IPS-18a (cell line): ENCODE measurements around the gene RABEPK.

Experiments used
- H3K27ac ChIP-seq: one replicate; pipeline ENCODE4 v1.5.1; 2013; ENCODE audit warnings: low read length
- H3K27me3 ChIP-seq: one replicate; pipeline ENCODE4 v1.6.1; 2013; ENCODE audit warnings: mild to moderate bottlenecking, low read length; ENCODE audit not compliant: control insufficient read depth, insufficient read depth
- H3K36me3 ChIP-seq: one replicate; pipeline ENCODE4 v1.6.1; 2013; ENCODE audit warnings: low read depth, low read length; ENCODE audit not compliant: control insufficient read depth
- H3K4me1 ChIP-seq: one replicate; pipeline ENCODE4 v1.6.1; 2013; ENCODE audit warnings: low read depth, low read length; ENCODE audit not compliant: control insufficient read depth
- H3K4me3 ChIP-seq: one replicate; pipeline ENCODE4 v1.5.1; 2013; ENCODE audit warnings: low read length
- H3K9ac ChIP-seq: one replicate; pipeline ENCODE4 v1.6.1; 2013; ENCODE audit warnings: mild to moderate bottlenecking, low read length, moderate library complexity
- H3K9me3 ChIP-seq: one replicate; pipeline ENCODE4 v1.6.1; 2013; ENCODE audit warnings: low read depth, low read length; ENCODE audit not compliant: control insufficient read depth

The RABEPK gene

DNA sequence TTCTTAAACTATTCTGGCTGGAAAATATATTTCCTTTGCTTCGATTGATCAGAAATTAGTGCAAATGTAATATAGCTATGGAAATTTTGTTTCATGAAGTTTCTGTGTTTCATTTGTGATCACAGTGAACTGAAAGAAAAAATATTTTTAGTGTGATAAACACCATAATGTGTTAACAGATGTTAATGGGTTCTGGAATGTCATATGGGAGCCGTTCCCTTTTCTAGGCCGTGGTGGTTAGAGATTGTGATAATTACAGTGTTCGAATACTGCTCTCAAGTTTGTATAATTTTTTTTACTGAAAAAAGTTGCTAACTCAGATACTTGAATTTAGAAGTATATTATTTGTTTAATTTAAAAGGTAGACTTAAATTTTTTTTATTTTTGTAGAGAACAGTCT lies 80.6 kb downstream of the RABEPK start:
- no peak overlapping the region for H3K27ac ChIP-seq
- H3K36me3 ChIP-seq = no peaks in the 10 kb centered on the region

More for the DNA sequence above, 80.6 kb downstream of the RABEPK start:
- Histone ChIP-seq H3K4me1 (no peaks in the 10 kb centered on the region), H3K9me3 (no peaks in the 10 kb centered on the region), H3K9ac (no peak overlapping the region), H3K27me3 (no peaks in the 10 kb centered on the region), H3K4me3 (no peak overlapping the region)
